H1 (cell line): ENCODE measurements around the gene NCEH1. TPM values are rescaled to one million over a fixed set of nuclear protein-coding genes. Genes with fewer than 3 reads are reported as not detected.

ENCODE experiments used
- CTCF ChIA-PET: fragments of 300-600 bp; sonication (Branson Sonifier 250); formaldehyde crosslinking; loops from one replicate; lab custom pipeline; 2021; ENCODE audit not compliant: partially characterized antibody; lab: Charles Lee
- POLR2A ChIA-PET: fragments of 300-600 bp; sonication (Branson Sonifier 250); formaldehyde crosslinking; loops from one replicate; lab custom pipeline; 2021; ENCODE audit warnings: inconsistent platforms; ENCODE audit not compliant: partially characterized antibody; lab: Charles Lee
- DNase-seq, 2 experiments: peaks; one replicate each; pipeline versions ENCODE4 v3.0.0 to v3.0.0-alpha.2; 2010 to 2022; ENCODE audit warnings: low spot score in 2 of 2, low read depth in 1 of 2, mixed read lengths in 1 of 2
- FAIRE-seq: peaks from 2 replicates; lab custom pipeline; 2011; peaks lifted over from hg19 to GRCh38; lab: Jason Lieb, UNC
- H2AFZ ChIP-seq: 2 replicates; pipeline ENCODE4 v1.8.1; 2012; ENCODE audit warnings: low read length, inconsistent platforms
- H2AK5ac ChIP-seq: 2 replicates; pipeline ENCODE4 v1.6.1; 2013; ENCODE audit warnings: low read depth, low read length
- H2BK120ac ChIP-seq: replicated peaks from 2 replicates; pipeline ENCODE3; 2013; ENCODE audit warnings: low read depth, low read length, inconsistent platforms
- H2BK12ac ChIP-seq: 2 replicates; pipeline ENCODE4 v1.6.1; 2013; ENCODE audit warnings: low read depth, low read length
- H2BK15ac ChIP-seq: 2 replicates; pipeline ENCODE4 v1.6.1; 2013; ENCODE audit warnings: low read length
- H2BK20ac ChIP-seq: 2 replicates; pipeline ENCODE4 v1.6.1; 2013; ENCODE audit warnings: low read length
- H2BK5ac ChIP-seq: 2 replicates; pipeline ENCODE4 v1.6.1; 2013; ENCODE audit warnings: low read depth, low read length
- H3K14ac ChIP-seq: 2 replicates; pipeline ENCODE4 v1.6.1; 2013; ENCODE audit warnings: inconsistent platforms; ENCODE audit not compliant: insufficient read length
- H3K18ac ChIP-seq: 2 replicates; pipeline ENCODE4 v1.6.1; 2013; ENCODE audit warnings: low read length; ENCODE audit errors: extremely low read depth
- H3K23ac ChIP-seq: 2 replicates; pipeline ENCODE4 v1.6.1; 2013; ENCODE audit warnings: inconsistent platforms; ENCODE audit not compliant: insufficient read length
- H3K23me2 ChIP-seq: 2 replicates; pipeline ENCODE4 v1.6.1; 2013; ENCODE audit warnings: low read depth, low read length
- H3K27ac ChIP-seq: 2 replicates; pipeline ENCODE4 v1.6.1; 2011; ENCODE audit warnings: low read depth, low read length, inconsistent platforms
- H3K27me3 ChIP-seq, 4 experiments: replicated peaks in 1 of 4; 1 replicate in 1 of 4; 2 replicates in 3 of 4; pipeline versions ENCODE4 v1.6.1 to v1.8.1; 2011 to 2013; ENCODE audit warnings: low read length in 3 of 4, mild to moderate bottlenecking in 3 of 4, inconsistent platforms in 2 of 4, mixed read lengths in 2 of 4, moderate library complexity in 1 of 4; ENCODE audit not compliant: control insufficient read depth in 3 of 4, insufficient read depth in 3 of 4; ENCODE audit errors: extremely low read depth in 1 of 4
- H3K36me3 ChIP-seq, 4 experiments: 2 replicates each; pipeline versions ENCODE4 v1.6.1 to v1.8.1; 2011 to 2013; ENCODE audit warnings: mild to moderate bottlenecking in 4 of 4, low read length in 3 of 4, moderate library complexity in 2 of 4, control low read depth in 1 of 4, inconsistent platforms in 1 of 4; ENCODE audit not compliant: insufficient read depth in 4 of 4, control insufficient read depth in 2 of 4
- H3K4ac ChIP-seq: replicated peaks from 2 replicates; pipeline ENCODE3; 2013; ENCODE audit warnings: low read length, low read depth, mixed read lengths, inconsistent platforms; ENCODE audit not compliant: insufficient read length
- H3K4me1 ChIP-seq, 4 experiments: replicated peaks in 1 of 4; 1 replicate in 1 of 4; 2 replicates in 3 of 4; pipeline versions ENCODE4 v1.6.1 to v1.8.1; 2011 to 2013; ENCODE audit warnings: low read length in 3 of 4, inconsistent platforms in 2 of 4, mixed read lengths in 1 of 4; ENCODE audit not compliant: insufficient read depth in 4 of 4, control insufficient read depth in 3 of 4
- H3K4me2 ChIP-seq, 2 experiments: 2 replicates each; pipeline versions ENCODE4 v1.6.1 to v1.8.1; 2011 to 2013; ENCODE audit warnings: low read depth in 2 of 2, low read length in 2 of 2, control low read depth in 1 of 2, inconsistent platforms in 1 of 2, mild to moderate bottlenecking in 1 of 2; ENCODE audit not compliant: insufficient read depth in 1 of 2
- H3K4me3 ChIP-seq, 4 experiments: fragments of 200-600, 300-600 bp in 1 of 4; sonication (generic), shearing (Covaris generic), sonication (Bioruptor Twin) in 1 of 4; 2 replicates each; pipeline versions ENCODE4 v1.5.1 to v1.8.1; 2011 to 2016; ENCODE audit warnings: low read length in 4 of 4, low read depth in 3 of 4, control low read depth in 2 of 4, inconsistent platforms in 2 of 4, mild to moderate bottlenecking in 2 of 4, mixed read lengths in 1 of 4, moderate library complexity in 1 of 4; ENCODE audit not compliant: insufficient read depth in 2 of 4; ENCODE audit errors: extremely low read depth in 1 of 4
- H3K56ac ChIP-seq: replicated peaks from 2 replicates; pipeline ENCODE3; 2013; ENCODE audit warnings: low read depth, mild to moderate bottlenecking, mixed read lengths, low read length, inconsistent platforms; ENCODE audit not compliant: insufficient read length
- H3K79me1 ChIP-seq: 2 replicates; pipeline ENCODE4 v1.6.1; 2013; ENCODE audit warnings: low read depth, low read length, control low read depth
- H3K79me2 ChIP-seq, 2 experiments: 2 replicates each; pipeline versions ENCODE4 v1.6.1 to v1.8.1; 2012 to 2013; ENCODE audit warnings: low read length in 2 of 2, mild to moderate bottlenecking in 2 of 2, inconsistent platforms in 1 of 2; ENCODE audit not compliant: insufficient read depth in 2 of 2, control insufficient read depth in 1 of 2
- H3K9ac ChIP-seq, 4 experiments: replicated peaks in 1 of 4; 1 replicate in 1 of 4; 2 replicates in 3 of 4; pipeline versions ENCODE4 v1.6.1 to v1.8.1; 2011 to 2013; ENCODE audit warnings: low read depth in 3 of 4, low read length in 3 of 4, control low read depth in 2 of 4, mild to moderate bottlenecking in 2 of 4, moderate library complexity in 2 of 4, inconsistent platforms in 1 of 4; ENCODE audit errors: extremely low read depth in 1 of 4
- H3K9me3 ChIP-seq, 2 experiments: 2 replicates each; pipeline versions ENCODE4 v1.6.1 to v1.8.1; 2012 to 2013; ENCODE audit warnings: mild to moderate bottlenecking in 2 of 2, moderate library complexity in 2 of 2, control low read depth in 1 of 2, inconsistent platforms in 1 of 2, low read depth in 1 of 2, low read length in 1 of 2, mixed read lengths in 1 of 2; ENCODE audit not compliant: insufficient read depth in 2 of 2
- H4K20me1 ChIP-seq, 2 experiments: replicated peaks in 1 of 2; 2 replicates each; pipeline versions ENCODE3 to v1.8.1; 2011 to 2013; ENCODE audit warnings: inconsistent platforms in 2 of 2, low read length in 2 of 2, mild to moderate bottlenecking in 1 of 2; ENCODE audit not compliant: insufficient read depth in 2 of 2, control insufficient read depth in 1 of 2
- H4K5ac ChIP-seq: 2 replicates; pipeline ENCODE4 v1.6.1; 2013; ENCODE audit warnings: low read length, low read depth, mixed read lengths, inconsistent platforms; ENCODE audit not compliant: insufficient read length
- H4K8ac ChIP-seq: 2 replicates; pipeline ENCODE4 v1.8.0; 2013; ENCODE audit warnings: mild to moderate bottlenecking, moderate library complexity, low read length, inconsistent platforms; ENCODE audit not compliant: insufficient read depth; ENCODE audit errors: extremely low read depth
- H4K91ac ChIP-seq: replicated peaks from 2 replicates; pipeline ENCODE3; 2013; ENCODE audit warnings: low read length, mixed read lengths, inconsistent platforms; ENCODE audit not compliant: insufficient read length
- CBX8 ChIP-seq: fragments of 300-800, 300-1000 bp; sonication (generic); IDR thresholded peaks from 2 replicates; pipeline ENCODE4 v1.7.1; 2016; ENCODE audit warnings: low read depth, low read length, borderline replicate concordance
- CEBPB ChIP-seq: IDR thresholded peaks from 2 replicates; pipeline ENCODE4 v1.6.1; 2012; ENCODE audit warnings: low read depth, low read length
- GABPA ChIP-seq: IDR thresholded peaks from 2 replicates; pipeline ENCODE4 v1.6.1; 2011; ENCODE audit warnings: mild to moderate bottlenecking, low read length, moderate library complexity, borderline replicate concordance; ENCODE audit not compliant: insufficient read depth
- KDM1A ChIP-seq: fragments of 200-600, 300-600 bp; sonication (generic); IDR thresholded peaks from 2 replicates; pipeline ENCODE4 v1.7.1; 2016; ENCODE audit warnings: mild to moderate bottlenecking, low read length, borderline replicate concordance
- KDM4A ChIP-seq: IDR thresholded peaks from one replicate; pipeline ENCODE4 v1.7.1; 2012; ENCODE audit warnings: low read depth, mild to moderate bottlenecking, moderate library complexity, low read length, inconsistent platforms; ENCODE audit not compliant: severe bottlenecking
- KDM5A ChIP-seq: fragments of 200-600 bp; IDR thresholded peaks from 2 replicates; pipeline ENCODE4 v1.7.1; 2012; ENCODE audit warnings: mild to moderate bottlenecking, low read length, inconsistent platforms, mixed read lengths
- MAX ChIP-seq: IDR thresholded peaks from 2 replicates; pipeline ENCODE4 v1.6.1; 2012; ENCODE audit warnings: inconsistent platforms
- RFX5 ChIP-seq: IDR thresholded peaks from 2 replicates; pipeline ENCODE4 v1.6.1; 2011; ENCODE audit warnings: low read depth, low read length, improper control_type of control experiment, borderline replicate concordance
- RXRA ChIP-seq: IDR thresholded peaks from 2 replicates; pipeline ENCODE4 v1.6.1; 2011; ENCODE audit warnings: low read depth, mild to moderate bottlenecking, low read length, moderate library complexity; ENCODE audit not compliant: insufficient read depth
- TAF7 ChIP-seq: optimal IDR thresholded peaks from 2 replicates; pipeline ENCODE3; 2011; ENCODE audit warnings: low read depth, mild to moderate bottlenecking, inconsistent platforms, low read length, moderate library complexity, borderline replicate concordance
- TBP ChIP-seq: IDR thresholded peaks from 2 replicates; pipeline ENCODE4 v1.6.1; 2011; ENCODE audit warnings: low read depth, low read length, improper control_type of control experiment
- YY1 ChIP-seq: IDR thresholded peaks from 2 replicates; pipeline ENCODE4 v1.6.1; 2011; ENCODE audit warnings: low read depth, mild to moderate bottlenecking, low read length
- WGBS, 2 experiments: shearing (Covaris generic) in 1 of 2; methylation state at CpG; one replicate each; pipeline versions ENCODE4 v1.1.6 to v1.1.7; 2013 to 2015; ENCODE audit warnings: low lambda C conversion rate in 2 of 2, mixed read lengths in 2 of 2, inconsistent platforms in 1 of 2, low coverage in 1 of 2, missing lambda C conversion rate in 1 of 2; ENCODE audit not compliant: insufficient replicate concordance in 2 of 2, insufficient coverage in 1 of 2, insufficient read length in 1 of 2; ENCODE audit errors: extremely low coverage in 1 of 2, missing lambda C conversion rate in 1 of 2; 5-methylcytosine and 5-hydroxymethylcytosine counted together
- polyA plus RNA-seq, 7 experiments: library from polyadenylated mRNA; depleted of rRNA in 3 of 7; stranded (reverse) in 5 of 7; unstranded in 2 of 7; fragments of >200 nt in 5 of 7; fragments of 200-250 nt in 2 of 7; gene quantifications; 1 replicate in 5 of 7; 2 replicates in 1 of 7; 4 replicates in 1 of 7; pipeline versions ENCODE4 v1.2.1 to v1.2.3, GENCODE V29; 2011 to 2013; ENCODE audit warnings: missing spikeins in 2 of 7, mixed read lengths in 2 of 7
- total RNA-seq: library from RNA; stranded (reverse); fragmentation: NEBNext Ultra II Directional; extraction: Animal tissue kit (Norgen Biotek cat#: 25700); gene quantifications from 2 replicates; pipeline ENCODE4 v1.2.1, GENCODE V29; 2021

Gene NCEH1
- total and polyA plus RNA-seq, 2 of the 8 experiments (the other 6 are each of a cell fraction or from before 2014, with no cell fraction given) = 2.2 to 6.4 TPM

- Histone ChIP-seq H2BK20ac (no peak overlapping the region), H3K56ac (no peak overlapping the region), H4K20me1 (no peaks in the 10 kb centered on the region), H3K4me3 (no peak overlapping the region), H3K23me2 (no peaks in the 10 kb centered on the region), H4K8ac (no peak overlapping the region), H3K9me3 (no peaks in the 10 kb centered on the region), H4K91ac (no peak overlapping the region), H3K9ac (no peak overlapping the region), H3K4ac (no peak overlapping the region), H2BK5ac (no peak overlapping the region), H2BK120ac (no peak overlapping the region), H3K18ac (no peak overlapping the region), H3K36me3 (no peaks in the 10 kb centered on the region), H3K23ac (no peak overlapping the region), H3K79me2 (no peaks in the 10 kb centered on the region), H3K14ac (no peak overlapping the region), H3K4me1 (peaks cover 0 to 3% (median 0%) of the 10 kb centered on the region in 4 experiments; a peak in 1 of 7 replicates), H2AFZ (no peak overlapping the region), H3K27ac (no peak overlapping the region), H3K79me1 (no peaks in the 10 kb centered on the region), H2AK5ac (no peak overlapping the region), H3K27me3 (no peaks in the 10 kb centered on the region), H2BK12ac (no peak overlapping the region), H4K5ac (no peak overlapping the region), H2BK15ac (no peak overlapping the region), H3K4me2 (no peak overlapping the region)
- FAIRE-seq (no peak), DNase-seq (no peak)
- ChIA-PET POLR2A (interaction anchor here (1.4 kb wide), 1 partner anchor 65 kb away, joined by 3 read pairs; the partner anchor contains the start of gene ECT2), CTCF (interaction anchor here (0.5 to 2.4 kb wide), 10 partner anchors 9 to 393 kb away, joined by 3 to 16 read pairs (median 4); partner anchors contain the start of gene ECT2)
- 86 to 100% methylated on average over 1 to 7 of the region's 7 CpGs for WGBS, 2 experiments
- TF ChIP-seq KDM1A (no peak), KDM5A (no peak), MAX (no peak), CBX8 (no peak), GABPA (no peak), TBP (no peak), KDM4A (no peak), TAF7 (no peak), YY1 (no peak), RXRA (no peak), RFX5 (no peak), CEBPB (no peak)
Measured at GRCh38 chr3:172685331-172686214, 25.3 kb downstream of the NCEH1 start.
